Amniotic stem cell (primary cell): ENCODE data around the gene GRID2.

Source experiments
- DNase-seq: peaks from one replicate; lab custom pipeline; 2025; lab: John Stamatoyannopoulos, UW

Gene GRID2

DNA sequence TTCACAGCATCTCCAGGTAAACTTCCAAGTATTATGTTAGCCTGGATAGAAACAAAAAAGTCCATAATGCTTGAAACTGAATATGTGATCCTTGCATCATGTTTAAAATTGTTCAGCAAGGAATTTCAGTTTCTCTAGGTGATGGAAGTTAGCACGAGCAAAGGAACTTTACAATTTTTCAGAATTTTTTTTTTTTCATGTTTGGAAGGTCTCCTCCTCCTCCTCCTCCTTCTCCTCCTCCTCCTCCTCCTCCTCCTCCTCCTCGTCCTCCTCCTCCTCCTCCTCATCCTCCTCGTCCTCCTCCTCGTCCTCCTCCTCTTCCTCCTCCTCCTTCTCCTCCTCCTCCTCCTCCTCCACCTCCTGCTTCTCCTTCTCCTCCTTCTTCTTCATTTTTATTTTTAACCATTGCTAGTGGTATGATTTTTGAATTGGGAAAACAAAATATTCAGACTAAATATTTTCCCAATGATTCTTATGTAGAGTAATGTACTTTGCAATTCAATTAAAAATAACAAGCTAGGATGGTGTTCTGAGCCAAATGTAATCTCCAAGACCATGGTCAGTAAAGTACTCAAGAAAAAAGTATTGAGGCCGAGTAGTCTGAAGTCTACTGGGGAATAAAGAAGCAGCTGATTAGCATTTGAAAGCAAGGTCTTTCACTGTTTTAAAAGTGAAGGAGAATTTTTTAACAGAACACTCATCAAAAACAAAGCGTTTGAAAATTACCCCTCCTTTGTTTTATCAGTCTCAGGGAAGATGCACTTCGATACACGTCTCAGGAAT is 1103.9 kb downstream of the GRID2 start:
- DNase-seq = no peak

DNA sequence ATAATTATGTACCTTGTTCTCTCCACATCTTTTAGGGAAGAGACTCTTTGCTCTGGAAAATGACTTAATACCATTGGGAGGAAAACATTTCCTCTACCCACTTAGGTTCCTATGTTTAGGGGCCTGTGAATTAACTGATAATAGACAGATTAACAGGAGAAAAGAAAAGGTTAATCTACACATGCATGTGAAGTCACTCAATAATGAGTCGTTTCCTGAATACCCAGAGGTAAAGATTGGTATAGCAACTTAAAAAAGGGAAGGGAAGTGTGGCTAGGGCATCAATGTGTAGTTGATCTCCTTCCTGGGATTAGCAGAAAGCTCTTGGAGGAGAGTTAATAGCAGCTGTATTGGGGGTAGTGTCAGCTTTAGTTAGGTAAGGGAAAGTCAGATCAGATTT is 1105.3 kb downstream of the GRID2 start:
- no peak for DNase-seq

DNA sequence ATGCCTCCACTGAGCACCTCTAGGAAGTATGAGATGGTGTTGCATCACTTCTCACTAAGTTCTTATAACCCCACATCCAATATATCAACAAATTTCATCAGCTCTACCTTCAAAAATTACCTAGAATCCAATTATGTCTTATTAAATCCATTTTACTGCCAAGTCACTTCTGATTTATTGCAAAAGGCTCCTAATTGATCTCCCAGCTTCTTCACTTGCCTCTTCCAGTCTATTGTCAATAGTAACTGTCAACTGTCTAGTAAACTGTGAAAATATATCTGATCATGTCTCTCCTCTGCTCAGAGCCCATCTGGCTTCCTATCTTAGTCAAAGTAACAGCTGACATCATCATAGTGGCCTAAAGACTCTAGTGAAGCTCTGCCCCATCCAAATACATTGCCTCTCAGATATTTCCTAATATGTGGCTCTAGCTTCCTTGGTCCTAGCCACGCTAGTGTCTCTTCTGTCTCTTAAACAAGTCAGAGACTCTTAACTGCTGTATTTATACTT is 1110.3 kb downstream of the GRID2 start:
- no peak for DNase-seq

DNA sequence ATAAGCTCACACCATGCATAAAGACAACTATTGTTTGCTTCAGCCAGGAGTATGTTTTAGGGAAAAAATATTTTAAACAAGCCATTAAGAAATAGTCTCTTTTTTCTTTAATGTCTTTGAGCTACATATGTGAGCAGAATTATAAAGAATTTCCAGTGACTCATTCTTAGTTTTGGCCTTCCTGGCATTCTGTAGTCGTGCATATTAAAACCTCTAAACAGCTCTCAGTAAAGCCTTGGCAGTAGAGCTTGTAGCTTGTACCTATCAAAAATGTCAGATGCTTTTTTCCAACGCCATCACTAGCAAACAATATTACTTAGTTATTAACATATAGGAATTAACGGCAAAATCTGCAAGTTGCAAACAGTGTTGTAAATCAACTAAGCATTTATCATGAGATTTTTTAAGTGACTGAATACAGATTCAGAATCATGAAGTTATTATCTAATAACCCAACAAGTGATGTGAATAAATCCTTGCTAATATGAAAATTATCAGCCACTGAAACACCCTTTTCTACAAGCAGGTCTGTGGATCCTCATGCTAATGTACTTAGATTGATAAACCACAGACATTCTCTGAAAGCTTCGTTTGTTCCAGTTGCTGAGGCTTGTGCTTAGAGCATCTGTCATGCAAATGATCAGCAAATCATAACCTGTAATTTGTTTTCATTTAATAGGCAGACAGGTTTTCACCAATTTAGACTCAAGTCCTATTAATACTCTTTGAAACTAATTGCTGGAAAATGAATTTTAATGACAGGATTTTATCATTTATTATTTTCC is 1112.8 kb downstream of the GRID2 start:
- DNase-seq = no peak

DNA sequence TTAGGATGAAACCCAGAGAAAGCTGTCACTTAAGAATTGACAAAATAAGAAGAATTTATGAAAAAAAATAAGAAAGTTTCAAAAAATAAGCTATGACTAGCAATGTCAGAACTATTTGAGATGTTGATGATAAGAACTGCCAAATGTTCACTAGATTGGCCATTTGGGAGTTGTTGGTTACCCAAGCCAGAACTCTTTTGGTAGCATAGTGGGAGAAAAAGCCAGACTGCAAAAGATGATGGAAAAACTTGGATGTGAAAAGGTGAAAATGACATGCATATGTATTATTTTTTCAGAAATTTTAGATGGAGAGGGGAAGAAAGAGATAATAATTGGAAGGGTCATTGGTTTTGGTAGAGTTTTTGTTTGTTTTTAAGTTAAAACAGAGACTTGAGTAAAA is 1127.6 kb downstream of the GRID2 start:
- no peak for DNase-seq

DNA sequence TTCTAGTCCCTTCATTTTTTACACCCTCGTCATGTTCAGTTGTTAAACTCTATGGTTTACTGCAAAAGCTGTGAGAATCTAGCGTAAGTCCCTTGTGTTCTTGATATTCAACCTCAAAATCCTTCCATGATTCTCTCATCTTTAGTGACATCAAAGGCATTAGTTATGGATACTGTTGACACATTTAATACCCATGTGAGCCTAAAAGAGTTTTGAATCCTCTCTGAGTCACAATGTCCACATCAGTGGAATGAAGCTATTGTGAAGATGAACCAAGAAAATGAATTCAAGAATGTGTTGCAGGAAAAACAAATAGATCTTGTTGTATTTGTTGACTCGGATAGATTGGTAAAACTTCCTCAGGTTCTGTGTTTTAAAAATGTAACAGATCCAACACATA is 1130.1 kb downstream of the GRID2 start:
- DNase-seq = no peak

DNA sequence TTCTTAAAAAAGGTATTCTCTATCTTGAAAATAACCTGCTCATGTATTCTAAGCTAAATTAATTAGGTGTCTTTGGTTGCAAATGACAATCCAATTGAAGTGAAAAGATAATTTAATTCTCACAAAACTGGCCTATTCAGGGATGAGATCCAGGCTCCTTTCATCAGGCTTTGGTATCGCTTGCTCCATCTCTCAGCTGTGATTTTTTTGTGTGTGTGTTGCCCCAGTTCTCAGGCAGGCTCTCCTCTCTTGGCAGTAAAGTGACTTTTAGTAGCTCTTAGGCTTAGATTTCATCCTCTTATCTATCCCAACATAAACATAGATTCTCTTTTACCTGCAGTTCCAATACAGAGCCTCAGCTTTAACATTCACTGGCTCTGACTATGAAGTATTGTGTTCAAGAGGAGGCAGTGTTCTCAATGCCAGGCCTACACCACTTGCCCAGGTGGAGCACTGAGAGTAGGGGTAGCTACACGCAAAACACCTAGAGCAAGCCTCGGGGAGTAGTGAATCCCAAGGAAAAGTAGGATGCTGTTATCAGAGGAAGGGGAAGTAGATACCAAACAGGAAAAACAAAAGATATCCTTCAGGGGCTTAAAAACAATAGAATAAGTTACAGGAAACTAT is 1132.3 kb downstream of the GRID2 start:
- DNase-seq = no peak

DNA sequence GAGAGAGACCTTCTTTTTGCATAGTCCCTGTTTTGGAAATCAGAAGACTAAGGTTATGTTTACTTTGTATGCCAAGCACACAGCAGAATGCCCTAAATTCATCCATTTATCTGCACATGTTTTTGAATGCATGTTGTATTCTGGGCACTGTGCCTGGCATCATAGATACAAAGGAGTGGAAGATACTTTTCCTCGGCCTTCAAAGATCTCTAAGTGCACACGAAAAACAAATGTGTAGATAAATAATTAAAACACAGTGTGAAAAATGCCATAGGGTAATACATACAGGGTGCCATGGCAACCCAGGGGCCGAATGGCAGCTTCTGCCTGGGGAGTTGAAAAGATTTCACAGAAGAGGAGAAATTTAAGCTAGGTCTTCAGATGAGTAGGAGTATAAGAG is 1134.2 kb downstream of the GRID2 start:
- no peak for DNase-seq

DNA sequence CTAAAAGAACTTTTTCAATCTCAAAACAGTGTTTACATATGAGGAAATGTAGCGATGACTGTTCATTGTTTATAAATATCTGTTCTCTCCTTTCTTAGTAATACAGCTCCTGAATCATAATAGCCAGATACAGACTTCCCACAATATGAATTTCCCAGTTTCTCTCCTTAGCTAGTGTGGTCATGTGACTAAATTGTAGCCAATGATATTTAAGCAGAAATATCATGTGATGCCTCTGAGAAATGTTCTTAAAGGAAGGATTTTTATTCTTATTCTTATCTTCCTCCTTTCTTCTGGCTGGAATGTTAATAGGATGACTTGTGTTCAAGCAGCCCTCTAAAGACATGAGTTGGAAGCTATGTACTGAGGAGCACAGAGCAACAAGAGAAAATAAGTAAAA is 1141.1 kb downstream of the GRID2 start:
- DNase-seq = no peak

DNA sequence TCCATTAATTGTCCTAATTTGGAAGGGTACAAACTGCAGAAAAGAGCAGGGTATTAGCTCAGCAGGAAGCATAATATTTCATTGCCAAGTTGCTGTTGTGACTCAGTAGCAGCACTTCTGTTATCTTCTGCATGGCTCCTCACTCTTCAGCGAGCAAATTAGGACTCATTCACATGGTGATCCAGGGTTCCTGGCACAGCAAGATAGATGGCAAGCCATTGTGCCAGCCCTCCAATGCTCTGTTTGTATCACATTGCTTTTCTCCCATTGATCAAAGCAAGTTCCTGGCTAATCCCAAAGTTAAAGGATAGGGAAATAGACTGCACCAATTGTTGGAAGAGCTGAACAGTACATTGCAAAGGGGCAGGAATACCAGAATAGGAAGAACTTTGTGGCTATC is 1142.3 kb downstream of the GRID2 start:
- DNase-seq = no peak

DNA sequence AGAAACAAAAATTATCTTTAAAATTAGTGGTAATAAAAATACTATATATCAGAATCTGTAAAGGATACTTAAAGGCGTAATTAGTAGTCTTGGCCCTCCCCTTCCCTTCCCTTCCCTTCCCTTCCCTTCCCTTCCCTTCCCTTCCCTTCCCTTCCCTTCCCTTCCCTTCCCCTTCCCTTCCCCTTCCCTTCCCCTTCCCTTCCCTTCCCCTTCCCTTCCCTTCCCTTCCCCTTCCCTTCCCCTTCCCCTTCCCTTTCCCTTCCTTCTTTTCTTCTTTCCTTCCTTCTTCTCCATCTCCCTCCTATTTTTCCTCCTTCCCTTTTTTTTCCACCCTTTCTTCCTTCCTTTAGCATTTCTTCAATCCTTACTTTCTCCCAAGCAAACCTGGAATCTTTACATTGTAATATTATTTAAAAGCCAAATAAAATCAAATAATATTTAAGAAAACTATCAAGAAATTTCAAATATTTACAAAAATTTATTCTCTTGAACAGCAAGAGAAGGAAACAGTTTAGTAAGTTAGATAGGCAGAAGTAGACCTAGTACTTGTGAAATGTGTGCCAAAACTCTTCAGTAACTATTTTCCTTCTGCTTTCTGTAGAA is 1145.0 kb downstream of the GRID2 start:
- DNase-seq = no peak

DNA sequence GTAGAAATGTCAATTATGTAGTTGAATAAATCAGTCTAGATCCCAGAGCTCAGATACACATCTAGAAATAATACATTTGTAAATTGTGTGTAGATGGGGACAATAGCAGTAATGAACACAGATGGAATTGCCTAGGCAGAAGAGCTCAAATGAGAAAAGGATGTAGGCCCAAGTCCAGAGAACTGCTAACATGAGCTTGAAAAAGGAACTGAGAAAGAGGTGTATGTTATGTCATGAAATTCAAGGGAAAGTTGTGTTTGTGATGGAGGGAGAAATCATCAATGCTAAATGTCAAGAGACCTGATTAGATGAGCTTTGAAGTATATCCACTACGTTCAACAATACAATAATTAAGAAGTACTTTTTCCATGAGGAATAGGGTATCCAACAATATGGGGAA is 1148.2 kb downstream of the GRID2 start:
- no peak for DNase-seq

DNA sequence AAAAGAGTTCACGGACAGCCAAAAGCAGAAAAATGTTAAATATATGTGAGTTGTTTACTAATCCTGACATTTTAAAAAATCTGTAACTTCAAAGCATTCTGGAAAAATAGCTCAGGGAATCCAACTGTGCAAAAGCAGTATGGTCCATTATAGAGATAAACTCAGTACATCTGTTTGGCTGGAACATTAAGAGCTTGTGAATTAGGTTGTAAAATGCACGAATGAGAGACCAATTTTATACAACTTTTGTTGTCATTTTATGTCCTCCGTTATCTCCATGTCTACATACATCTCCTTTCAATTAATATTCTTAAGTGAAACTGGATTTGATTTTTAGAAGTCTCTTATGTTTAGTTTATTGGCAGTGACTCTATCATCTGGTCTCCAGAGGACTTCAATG is 1157.8 kb downstream of the GRID2 start:
- no peak for DNase-seq

DNA sequence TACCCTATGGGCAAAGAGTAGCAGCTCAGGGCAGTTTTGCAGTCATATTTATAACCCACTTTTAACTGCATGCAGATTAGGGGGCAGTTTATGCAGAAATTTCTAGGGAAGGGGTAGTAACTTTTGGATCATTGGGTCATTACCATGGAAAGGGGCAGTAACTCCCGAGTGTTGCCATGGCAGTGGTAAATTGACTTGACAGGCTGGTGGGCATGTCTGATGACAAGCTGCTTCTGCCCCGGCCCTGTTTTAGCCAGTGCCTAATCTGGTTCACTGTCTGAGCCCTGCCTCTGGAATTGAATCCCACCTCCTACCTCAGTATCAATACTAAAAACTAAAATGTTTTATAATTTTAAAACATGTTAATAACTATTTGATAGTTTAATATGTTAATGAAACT is 1162.7 kb downstream of the GRID2 start:
- DNase-seq = no peak

DNA sequence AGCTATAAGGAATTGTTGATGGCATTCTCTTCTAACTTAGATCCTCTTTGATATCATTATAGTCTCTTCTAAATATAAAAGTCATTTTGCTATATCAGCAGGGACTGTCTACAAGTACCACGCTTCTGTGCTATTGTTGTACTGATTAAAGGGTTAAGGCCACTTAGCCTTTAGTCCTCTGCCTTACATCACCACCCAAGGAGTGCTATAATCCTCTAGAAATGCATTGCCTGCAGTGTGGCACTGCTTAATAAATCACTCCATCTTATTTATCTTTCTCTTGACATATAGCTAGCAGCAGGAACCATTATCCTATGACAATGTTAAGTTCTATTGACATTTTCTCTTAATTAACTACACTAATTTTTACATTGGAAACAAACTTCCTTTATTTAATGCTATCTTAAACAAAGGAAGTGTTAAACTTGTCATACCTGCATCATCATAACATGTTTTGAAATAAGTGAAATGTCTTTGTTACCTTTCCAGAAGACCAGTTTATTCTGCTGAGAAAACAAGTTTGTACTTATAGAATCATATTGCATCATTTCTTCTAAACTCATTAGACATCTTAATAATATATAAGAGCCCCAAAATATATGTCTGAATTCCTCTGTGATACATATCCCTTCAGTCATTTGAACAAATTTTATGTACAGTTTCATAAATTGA is 1163.9 kb downstream of the GRID2 start:
- no peak for DNase-seq

DNA sequence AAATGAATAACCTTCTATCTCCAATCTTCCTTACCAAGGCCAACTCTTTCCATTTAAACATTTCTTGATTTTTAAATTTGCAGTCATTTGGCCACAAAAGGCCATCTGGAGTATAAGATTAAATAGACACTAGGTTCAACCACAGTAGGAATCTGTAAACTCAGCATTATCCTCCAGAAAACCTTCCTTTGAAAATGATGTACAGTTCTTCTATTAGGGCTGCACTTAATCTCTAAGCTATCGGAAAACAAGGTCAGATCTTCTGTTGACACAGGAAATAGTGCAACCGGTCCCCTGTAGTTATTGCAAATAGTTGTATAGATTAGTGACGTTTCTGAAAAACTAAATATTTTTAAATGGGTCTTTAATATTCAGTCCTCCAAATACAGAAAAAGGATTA is 1165.8 kb downstream of the GRID2 start:
- no peak for DNase-seq

DNA sequence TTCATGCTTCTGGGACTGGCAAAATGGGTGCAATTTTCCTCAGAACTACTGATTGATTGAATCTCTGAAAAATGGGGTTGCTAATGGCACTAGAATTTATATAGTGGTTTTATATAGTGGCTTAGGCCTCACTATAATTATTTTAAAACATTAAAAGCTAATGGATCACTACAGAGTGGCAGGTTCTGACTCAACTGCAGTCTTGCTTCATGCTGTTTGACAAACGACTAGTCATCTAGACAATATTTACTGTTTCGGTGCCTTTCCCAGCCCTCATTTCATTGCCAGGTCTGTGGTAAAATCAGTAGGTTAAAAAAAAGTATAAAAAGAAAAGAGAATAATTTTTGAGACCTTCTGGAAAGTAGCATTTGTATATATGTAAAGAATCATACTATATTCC is 1172.0 kb downstream of the GRID2 start:
- no peak for DNase-seq

DNA sequence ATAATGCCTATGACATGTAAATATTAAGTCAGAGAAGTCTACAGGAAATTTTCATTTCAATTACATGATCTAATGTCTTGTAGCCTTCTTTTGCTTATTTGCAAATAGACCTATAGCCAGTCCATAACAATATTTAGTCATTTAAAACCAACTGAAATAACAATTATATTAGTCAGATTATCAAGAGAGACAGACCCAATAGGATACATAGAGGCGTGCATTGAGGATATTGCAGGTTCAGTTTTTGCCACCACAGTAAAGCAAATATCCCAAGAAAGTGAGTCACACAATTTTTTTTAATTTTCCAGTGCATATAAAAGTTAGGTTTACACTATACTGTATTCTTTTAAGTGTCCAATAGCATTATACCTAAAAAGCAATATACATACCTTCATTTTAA is 1175.0 kb downstream of the GRID2 start:
- no peak for DNase-seq

DNA sequence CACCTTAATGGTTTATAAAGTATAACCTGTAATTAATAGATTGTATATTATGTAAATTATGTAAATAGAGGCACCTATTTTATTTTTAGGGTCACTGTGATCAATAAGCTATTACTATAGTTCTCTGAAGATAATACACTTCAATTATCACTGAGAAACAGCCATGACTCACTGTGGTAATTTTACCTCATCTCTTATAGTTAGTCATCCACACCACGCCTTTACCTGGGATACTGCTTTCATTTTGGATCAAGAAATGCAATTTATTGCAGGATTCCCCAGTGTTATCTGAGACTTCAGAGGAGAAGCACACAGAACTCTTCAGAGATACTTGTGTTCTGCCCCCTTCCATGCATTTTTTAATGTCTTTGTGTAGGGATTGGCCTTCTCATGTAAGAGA is 1176.7 kb downstream of the GRID2 start:
- no peak for DNase-seq

DNA sequence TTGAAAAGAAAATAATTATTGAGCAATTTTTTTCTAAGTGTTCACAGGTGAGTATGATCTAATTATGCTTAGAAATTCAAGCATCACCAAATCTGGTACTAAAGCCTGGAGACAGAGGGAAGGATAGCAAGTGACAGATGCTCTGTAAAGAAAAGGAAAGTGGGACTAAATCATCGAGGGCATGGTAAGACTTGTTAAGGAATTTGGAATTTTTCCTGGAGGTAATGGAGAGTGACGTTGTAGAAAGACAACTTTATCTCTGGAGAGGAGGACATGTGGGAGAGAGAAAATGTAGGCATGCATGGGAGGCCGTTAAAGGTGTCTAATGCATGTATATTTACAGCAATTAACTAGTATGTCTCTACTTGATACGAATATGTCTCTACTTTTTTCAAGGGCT is 1191.6 kb downstream of the GRID2 start:
- DNase-seq = no peak

DNA sequence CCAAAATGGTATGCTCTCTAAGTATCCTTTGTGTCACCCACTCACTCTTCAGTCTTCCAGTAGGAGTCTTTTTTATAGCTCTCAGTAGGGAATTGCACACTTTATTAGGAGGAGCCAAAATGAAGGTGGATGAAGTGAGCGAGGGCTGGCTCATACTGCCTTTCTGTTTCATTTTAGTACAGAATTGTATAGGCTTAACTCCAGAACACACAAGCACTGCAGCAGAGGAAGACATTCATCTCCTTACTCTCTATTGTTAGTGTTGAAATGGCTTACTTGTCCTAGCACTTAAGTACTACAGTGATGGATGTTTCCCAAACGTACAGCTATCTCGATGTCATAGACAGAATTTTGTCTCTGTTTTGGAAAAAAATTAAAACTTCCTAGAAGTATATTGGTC is 1197.5 kb downstream of the GRID2 start:
- DNase-seq = no peak

DNA sequence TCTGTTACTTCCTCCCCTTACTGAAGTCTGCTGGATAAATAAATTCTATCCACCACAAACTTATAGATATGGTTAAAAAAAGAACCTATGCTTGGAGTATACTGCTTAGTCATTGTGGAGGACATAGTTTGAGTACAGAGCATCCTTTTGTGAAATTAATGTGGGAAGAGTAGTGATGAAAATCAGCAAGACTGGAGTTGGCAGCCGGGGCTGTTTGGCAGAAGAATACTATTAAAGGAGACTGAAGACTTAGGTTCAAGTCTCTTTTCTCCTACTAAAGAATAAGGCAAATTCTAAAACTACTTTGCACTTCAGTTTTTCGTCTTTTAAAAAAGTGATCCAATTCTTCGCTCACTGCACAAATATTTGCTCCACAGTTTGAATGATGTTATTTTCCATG is 1198.2 kb downstream of the GRID2 start:
- DNase-seq = no peak
